ENCODE results near the gene OSBPL5. TPM values are rescaled to one million over a fixed set of nuclear protein-coding genes. Genes with fewer than 3 reads are reported as not detected.

OSBPL5 gene
- total and polyA plus RNA-seq, 2 donors (not counting 1 experiment from before 2014, with no cell fraction given) = 12.4 to 49.0 TPM

DNA sequence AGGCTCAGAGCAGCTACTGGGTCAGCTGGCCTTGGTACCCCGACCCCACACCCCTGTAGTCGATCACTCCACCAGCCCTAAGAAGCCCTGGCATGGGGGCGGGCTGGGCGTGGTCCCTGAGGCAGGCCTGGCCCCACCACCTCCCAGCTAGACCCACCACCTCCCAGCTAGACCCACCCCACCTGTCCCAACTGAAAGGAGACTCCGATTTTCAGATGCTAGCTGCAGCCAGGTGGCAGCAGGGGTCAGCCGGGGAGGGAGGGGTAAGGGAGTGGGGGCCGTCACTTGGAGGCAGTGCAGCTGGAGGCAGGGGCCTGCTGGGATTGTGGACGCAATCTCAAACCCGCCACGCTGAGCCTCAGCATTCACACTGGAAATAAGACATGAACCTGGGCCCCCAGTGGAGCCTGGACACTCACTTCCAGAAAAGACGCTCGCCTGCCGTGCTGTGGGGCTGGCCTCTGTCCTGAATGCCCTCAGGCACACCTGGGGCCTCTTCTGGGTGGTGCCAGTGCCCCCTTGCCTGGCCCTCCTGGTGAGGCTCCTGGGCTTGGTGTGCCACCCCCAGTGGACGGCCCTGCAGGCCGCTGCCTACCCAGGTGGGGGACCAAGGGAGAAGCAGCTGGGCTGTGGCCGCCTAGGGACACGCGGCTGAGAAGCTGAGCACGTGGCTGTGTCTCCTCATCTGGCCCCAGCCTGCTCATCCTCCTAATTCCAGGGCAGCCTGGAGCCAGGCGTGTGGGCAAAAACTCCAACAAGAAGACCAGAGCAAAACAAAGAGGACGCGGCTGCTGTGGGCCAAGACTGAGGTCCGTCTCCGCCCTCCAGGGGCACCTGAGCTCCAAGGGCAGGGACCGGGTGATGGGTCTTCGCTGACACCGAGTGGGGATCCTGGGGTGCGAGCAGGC, 26.7 kb downstream of the OSBPL5 start:
- DNase-seq (ENCODE audit: low read depth in 2 of 2) = no peak
- Histone ChIP-seq H4K20me1 (ENCODE audit: control insufficient read depth, extremely low read depth, insufficient read depth, low read length) (no peaks in the 10 kb centered on the region), H3K4me2 (ENCODE audit: extremely low read depth, insufficient read depth, low read length) (no peak overlapping the region), H2AFZ (ENCODE audit: low read length) (no peak overlapping the region), H3K79me2 (ENCODE audit: control insufficient read depth, insufficient read depth, low read length) (peaks cover 13% of the 10 kb centered on the region), H3K9ac (ENCODE audit: insufficient read depth, low read length) (no peak overlapping the region), H3K4me1 (ENCODE audit: control insufficient read depth, extremely low read depth, insufficient read depth, low read length) (peaks cover 6% of the 10 kb centered on the region), H3K36me3 (ENCODE audit: control insufficient read depth, insufficient read depth, low read length) (peaks cover 3% of the 10 kb centered on the region), H3K27me3 (ENCODE audit: control insufficient read depth, insufficient read depth, low read length) (no peaks in the 10 kb centered on the region), H3K27ac (ENCODE audit: insufficient read depth, low read length) (no peak overlapping the region), H3K9me3 (ENCODE audit: control insufficient read depth, insufficient read depth, low read depth, low read length) (no peaks in the 10 kb centered on the region), H3K4me3 (replicated peaks in 1 of 4; ENCODE audit: control extremely low read depth in 1 of 4, insufficient read depth in 1 of 4, low read depth in 3 of 4, low read length in 4 of 4) (no peak overlapping the region)
- TF ChIP-seq CTCF (conservative IDR thresholded peaks at IDR 0.05 in 1 of 2, IDR thresholded peaks at IDR 0.05 in 1 of 2; ENCODE audit: low read depth in 1 of 2, low read length in 2 of 2) = no peak
- TF ChIP-seq EZH2 (IDR thresholded peaks at IDR 0.05; ENCODE audit: low read length, missing control alignments) = no peak

- no peak overlapping the region for H2AFZ ChIP-seq (ENCODE audit: low read length)
- no peaks in the 10 kb centered on the region for H3K27me3 ChIP-seq (ENCODE audit: control insufficient read depth, insufficient read depth, low read length)
- no peaks in the 10 kb centered on the region for H3K9me3 ChIP-seq (ENCODE audit: control insufficient read depth, insufficient read depth, low read depth, low read length)
- H3K36me3 ChIP-seq (ENCODE audit: control insufficient read depth, insufficient read depth, low read length) = no peaks in the 10 kb centered on the region
- no peak overlapping the region for H3K9ac ChIP-seq (ENCODE audit: insufficient read depth, low read length)
- peaks cover 11% of the 10 kb centered on the region for H3K79me2 ChIP-seq (ENCODE audit: control insufficient read depth, insufficient read depth, low read length)
- no peaks in the 10 kb centered on the region for H4K20me1 ChIP-seq (ENCODE audit: control insufficient read depth, extremely low read depth, insufficient read depth, low read length)
- peaks cover 6% of the 10 kb centered on the region for H3K4me1 ChIP-seq (ENCODE audit: control insufficient read depth, extremely low read depth, insufficient read depth, low read length)
- no peak overlapping the region for H3K27ac ChIP-seq (ENCODE audit: insufficient read depth, low read length)
- DNase-seq (ENCODE audit: low read depth in 2 of 2) = no peak
- no peak overlapping the region for H3K4me3 ChIP-seq (replicated peaks in 1 of 4; ENCODE audit: control extremely low read depth in 1 of 4, insufficient read depth in 1 of 4, low read depth in 3 of 4, low read length in 4 of 4)
- no peak overlapping the region for H3K4me2 ChIP-seq (ENCODE audit: extremely low read depth, insufficient read depth, low read length)
- TF ChIP-seq CTCF (conservative IDR thresholded peaks at IDR 0.05 in 1 of 2, IDR thresholded peaks at IDR 0.05 in 1 of 2; ENCODE audit: low read depth in 1 of 2, low read length in 2 of 2) (no peak), EZH2 (IDR thresholded peaks at IDR 0.05; ENCODE audit: low read length, missing control alignments) (no peak)
Measured at GRCh38 chr11:3137486-3138177, 27.5 kb downstream of the OSBPL5 start.
